CD4-positive, CD25-positive, alpha-beta regulatory T cell (primary cell): Measurements from ENCODE around the gene AQP7. TPM values are rescaled to one million over a fixed set of nuclear protein-coding genes. Genes with fewer than 3 reads are reported as not detected.
"Not testable (repeated sequence)": the region's sequence is repeated elsewhere in the genome, so short reads cannot be mapped to it uniquely, and the experiment has no call there.

Source experiments
- ATAC-seq, 2 donors: fragments of 150-1000 bp; cut with Tn5 transposase; one replicate each; pipeline ENCODE4 v1.10.0; 2021; ENCODE audit warnings: low read depth in 2 of 2, moderate number of reproducible peaks in 2 of 2, moderate library complexity in 1 of 2
- DNase-seq, 3 donors: peaks; one replicate each; pipeline versions ENCODE4 v3.0.0 to v3.0.0-alpha.2; 2012 to 2022; ENCODE audit warnings: mixed read lengths in 1 of 3
- H3K27ac ChIP-seq: one replicate; pipeline ENCODE4 v1.7.0; 2013; ENCODE audit warnings: mild to moderate bottlenecking, low read length; ENCODE audit not compliant: insufficient read depth, poor library complexity, severe bottlenecking
- H3K27me3 ChIP-seq: one replicate; pipeline ENCODE4 v1.7.0; 2013; ENCODE audit warnings: low read length; ENCODE audit not compliant: control insufficient read depth, insufficient read depth
- H3K36me3 ChIP-seq: one replicate; pipeline ENCODE4 v1.7.0; 2013; ENCODE audit warnings: mild to moderate bottlenecking, low read length, moderate library complexity; ENCODE audit not compliant: control insufficient read depth, insufficient read depth
- H3K4me1 ChIP-seq: 2 replicates; pipeline ENCODE4 v1.7.0; 2013; ENCODE audit warnings: mild to moderate bottlenecking, low read length; ENCODE audit not compliant: insufficient read depth, control insufficient read depth, poor library complexity, severe bottlenecking
- H3K4me3 ChIP-seq: one replicate; pipeline ENCODE4 v1.7.0; 2013; ENCODE audit warnings: low read depth, mild to moderate bottlenecking, low read length, moderate library complexity
- H3K9me3 ChIP-seq, 2 experiments: 1 replicate in 1 of 2; 2 replicates in 1 of 2; pipeline ENCODE4 v1.7.0; 2013; ENCODE audit warnings: low read length in 2 of 2, mild to moderate bottlenecking in 1 of 2, moderate library complexity in 1 of 2; ENCODE audit not compliant: control insufficient read depth in 2 of 2
- H3K27ac Mint-ChIP-seq, 3 donors: one replicate each; pipeline ENCODE4 v1.8.0; 2020 to 2022; ENCODE audit warnings: mild to moderate bottlenecking in 3 of 3, mixed read lengths in 3 of 3, moderate library complexity in 2 of 3
- H3K27me3 Mint-ChIP-seq: one replicate; pipeline ENCODE4 v1.8.0; 2022; ENCODE audit warnings: mild to moderate bottlenecking, mixed read lengths
- H3K36me3 Mint-ChIP-seq: one replicate; pipeline ENCODE4 v1.8.0; 2020; ENCODE audit warnings: mixed read lengths
- H3K4me1 Mint-ChIP-seq, 4 donors: one replicate each; pipeline ENCODE4 v1.8.0; 2020 to 2022; ENCODE audit warnings: mixed read lengths in 4 of 4, mild to moderate bottlenecking in 1 of 4
- H3K4me3 Mint-ChIP-seq, 4 donors: one replicate each; pipeline ENCODE4 v1.8.0; 2020 to 2022; ENCODE audit warnings: mild to moderate bottlenecking in 4 of 4, mixed read lengths in 4 of 4, moderate library complexity in 3 of 4
- H3K9me3 Mint-ChIP-seq, 7 donors: one replicate each; pipeline ENCODE4 v1.8.0; 2020 to 2022; ENCODE audit warnings: mixed read lengths in 7 of 7, mild to moderate bottlenecking in 3 of 7, moderate library complexity in 2 of 7
- polyA plus RNA-seq, 4 donors: library from polyadenylated mRNA; unstranded; fragments of 300-500 nt; fragmentation: Illumina TruSeq; gene quantifications; one replicate each; pipeline ENCODE4 v1.2.3, GENCODE V29; 2021
- total RNA-seq: library from RNA; stranded (reverse); gene quantifications from one replicate; pipeline ENCODE4 v1.2.3, GENCODE V29; 2022

AQP7 gene
- total and polyA plus RNA-seq, 5 donors from 2014 or later = 0.15 to 1.0 (median 0.45) TPM

DNA sequence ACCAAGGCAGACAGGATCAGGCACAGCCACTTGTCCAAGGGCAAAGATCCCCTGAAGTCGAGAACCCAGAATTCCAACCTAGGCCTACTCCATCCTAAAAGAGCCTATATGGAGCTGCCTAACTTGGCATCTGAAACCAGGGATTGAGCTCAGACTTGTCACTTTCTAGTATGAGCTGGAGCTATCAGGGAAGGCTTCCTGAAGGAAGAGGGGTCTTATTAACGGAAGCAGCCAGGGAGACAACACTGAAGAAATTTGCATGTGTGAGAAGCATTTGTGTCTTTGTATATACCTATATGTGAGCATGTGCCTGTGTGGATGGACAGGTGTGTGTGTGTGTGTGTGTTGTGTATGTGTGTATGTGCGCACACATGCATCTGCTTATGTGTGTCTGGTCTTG, 4.7 kb upstream of the AQP7 start:
- Mint-ChIP-seq H3K9me3 (no peaks in the 10 kb centered on the region), H3K27ac (no peak overlapping the region), H3K4me3 (no peak overlapping the region), H3K36me3 (no peaks in the 10 kb centered on the region), H3K4me1 (peaks cover 0 to 8% (median 0%) of the 10 kb centered on the region in 4 donors), H3K27me3 (peaks cover 9% of the 10 kb centered on the region)
- ATAC-seq (no peak), DNase-seq (no peak)
- Histone ChIP-seq H3K4me3 (no peak overlapping the region), H3K4me1 (no peaks in the 10 kb centered on the region), H3K27ac (no peak overlapping the region), H3K9me3 (no peaks in the 10 kb centered on the region), H3K27me3 (no peaks in the 10 kb centered on the region), H3K36me3 (no peaks in the 10 kb centered on the region)

DNA sequence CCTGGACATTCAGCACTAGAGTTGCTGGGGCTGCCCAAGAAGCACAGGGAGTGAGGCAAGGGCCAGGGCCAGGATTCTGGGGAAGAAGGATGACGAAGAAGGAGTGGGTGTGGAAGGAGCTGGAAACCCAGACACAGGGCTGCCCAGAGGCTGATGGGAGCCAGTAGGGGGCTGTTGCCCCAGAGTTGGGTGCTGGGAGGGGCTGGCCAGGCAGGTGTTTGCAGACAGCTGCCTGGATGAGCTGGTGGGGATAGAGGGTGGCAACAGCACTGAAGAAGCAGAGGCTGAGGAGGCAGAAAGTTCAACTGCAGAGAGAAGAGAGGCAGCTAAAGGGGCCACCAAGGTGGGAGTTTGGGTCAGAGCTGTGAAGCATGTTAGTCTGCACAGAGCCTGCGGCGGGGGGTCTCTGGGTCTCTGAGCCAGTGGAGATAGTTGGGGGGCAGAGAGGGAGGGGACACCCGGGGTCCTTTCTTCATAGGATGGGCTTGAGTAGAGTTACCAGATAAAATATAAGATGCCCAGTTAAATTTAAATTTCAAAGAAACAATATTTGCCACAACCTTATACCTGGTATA, 2.5 kb upstream of the AQP7 start:
- peaks cover 0 to 8% (median 0%) of the 10 kb centered on the region in 4 donors for H3K4me1 Mint-ChIP-seq
- no peaks in the 10 kb centered on the region for H3K27me3 ChIP-seq
- H3K4me3 Mint-ChIP-seq = no peak overlapping the region
- peaks cover 9% of the 10 kb centered on the region for H3K27me3 Mint-ChIP-seq
- no peaks in the 10 kb centered on the region for H3K9me3 Mint-ChIP-seq
- H3K4me1 ChIP-seq = no peaks in the 10 kb centered on the region
- no peaks in the 10 kb centered on the region for H3K9me3 ChIP-seq
- DNase-seq (no peak), ATAC-seq (no peak)
- H3K36me3 Mint-ChIP-seq = no peaks in the 10 kb centered on the region
- H3K27ac ChIP-seq = no peak overlapping the region
- H3K36me3 ChIP-seq = no peaks in the 10 kb centered on the region
- H3K27ac Mint-ChIP-seq = peak overlapping the region in 2 of 3 donors; percentile 68 to 84
- no peak overlapping the region for H3K4me3 ChIP-seq

DNA sequence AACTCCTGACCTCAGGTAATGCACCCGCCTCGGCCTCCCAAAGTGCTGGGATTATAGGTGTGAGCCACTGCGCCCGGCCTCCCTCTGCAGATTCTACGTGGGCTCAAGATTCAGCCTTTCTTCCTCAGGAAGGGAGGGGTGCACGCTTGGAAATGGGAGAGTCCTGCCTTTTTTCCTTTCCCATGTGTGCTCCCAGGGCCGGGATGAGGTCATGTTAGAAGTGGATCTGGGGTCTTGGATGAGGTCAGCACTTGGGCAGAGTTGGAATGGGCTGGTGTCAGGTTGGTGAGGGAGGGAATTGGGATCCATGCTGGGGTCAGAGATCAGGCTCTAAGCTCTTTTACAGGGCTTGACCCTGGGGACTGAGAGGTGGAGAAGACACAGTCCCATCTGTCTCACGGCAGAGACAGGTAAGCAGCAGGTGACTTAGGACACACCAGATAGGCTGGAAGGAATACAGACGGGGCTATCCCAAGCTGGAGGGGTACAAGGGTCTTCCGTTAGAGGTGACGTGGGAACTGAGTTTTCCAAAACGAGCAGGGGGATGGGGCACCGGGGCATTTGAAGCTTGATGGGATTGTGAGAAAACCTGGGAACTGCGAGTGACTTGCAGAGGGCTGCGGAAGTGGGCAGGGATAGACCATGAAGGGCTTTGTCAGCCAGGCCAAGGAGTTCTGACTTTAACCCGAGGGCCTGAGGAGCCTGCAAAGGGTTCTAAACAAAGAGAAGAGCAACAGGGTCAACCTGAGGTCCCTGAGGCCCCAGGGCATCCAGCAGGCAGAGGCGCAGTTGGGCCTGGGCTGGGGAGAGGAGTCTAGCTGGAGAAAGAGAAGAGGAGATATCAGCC, 1.8 kb upstream of the AQP7 start:
- Histone ChIP-seq H3K27ac (no peak overlapping the region), H3K4me1 (no peaks in the 10 kb centered on the region), H3K27me3 (no peaks in the 10 kb centered on the region), H3K9me3 (no peaks in the 10 kb centered on the region), H3K4me3 (no peak overlapping the region), H3K36me3 (no peaks in the 10 kb centered on the region)
- H3K27ac Mint-ChIP-seq = peak overlapping the region in 2 of 3 donors; percentile 68 to 84
- no peaks in the 10 kb centered on the region for H3K9me3 Mint-ChIP-seq
- DNase-seq (no peak), ATAC-seq (no peak)
- H3K36me3 Mint-ChIP-seq = no peaks in the 10 kb centered on the region
- no peak overlapping the region for H3K4me3 Mint-ChIP-seq
- peaks cover 0 to 8% (median 0%) of the 10 kb centered on the region in 4 donors for H3K4me1 Mint-ChIP-seq
- H3K27me3 Mint-ChIP-seq = peaks cover 9% of the 10 kb centered on the region

DNA sequence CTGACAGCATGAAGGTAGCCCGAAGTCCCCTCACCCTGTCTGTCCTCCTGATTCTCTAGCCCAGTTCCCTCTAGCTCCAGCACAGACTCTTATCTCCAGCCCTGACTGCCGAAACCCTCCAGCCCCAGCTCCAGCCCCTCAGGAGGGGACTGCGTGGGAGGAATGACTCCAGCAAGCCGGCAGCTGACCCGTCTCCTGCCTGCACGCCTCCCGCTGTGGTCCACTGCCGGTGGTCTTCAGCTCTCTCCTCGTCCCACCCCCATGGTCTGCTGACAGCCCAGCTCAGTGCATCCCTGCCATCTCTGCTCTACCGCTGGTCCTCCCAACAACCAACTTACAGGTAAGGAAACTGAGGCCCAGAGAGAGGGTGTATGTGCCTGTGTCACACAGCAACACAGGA, 559 bp downstream of the AQP7 start:
- H3K9me3 Mint-ChIP-seq, H3K4me1 Mint-ChIP-seq, H3K4me3 Mint-ChIP-seq, H3K36me3 ChIP-seq, H3K4me3 ChIP-seq, DNase-seq, ATAC-seq, H3K27me3 Mint-ChIP-seq, H3K4me1 ChIP-seq, H3K36me3 Mint-ChIP-seq, H3K27me3 ChIP-seq, H3K27ac ChIP-seq, H3K9me3 ChIP-seq: not testable (repeated sequence)
- H3K27ac Mint-ChIP-seq = peak overlapping the region in 1 of 3 donors; percentile 57

DNA sequence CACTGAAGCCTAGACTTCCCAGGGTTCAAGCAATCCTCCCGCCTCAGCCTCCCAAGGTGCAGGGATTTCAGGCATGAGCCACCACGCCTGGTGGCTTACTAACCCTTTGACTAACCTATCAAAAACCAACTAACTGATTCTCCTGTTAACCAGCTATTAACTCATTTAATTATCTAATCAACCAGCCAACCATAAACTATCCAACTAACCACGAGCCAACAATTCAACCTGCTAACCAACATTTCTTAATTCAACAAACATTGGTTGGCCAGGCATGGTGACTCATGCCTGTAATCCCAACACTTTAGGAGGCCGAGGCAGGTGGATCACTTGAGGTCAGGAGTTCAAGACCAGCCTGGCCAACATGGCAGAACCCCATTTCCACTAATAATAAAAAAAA, 3.3 kb downstream of the AQP7 start:
- not testable (repeated sequence) for H3K27me3 Mint-ChIP-seq, H3K4me3 Mint-ChIP-seq, ATAC-seq, H3K4me1 Mint-ChIP-seq, H3K36me3 ChIP-seq, H3K36me3 Mint-ChIP-seq, H3K4me3 ChIP-seq, DNase-seq, H3K9me3 Mint-ChIP-seq, H3K9me3 ChIP-seq, H3K4me1 ChIP-seq, H3K27me3 ChIP-seq, H3K27ac ChIP-seq
- peak overlapping the region in 1 of 3 donors; percentile 90 for H3K27ac Mint-ChIP-seq

DNA sequence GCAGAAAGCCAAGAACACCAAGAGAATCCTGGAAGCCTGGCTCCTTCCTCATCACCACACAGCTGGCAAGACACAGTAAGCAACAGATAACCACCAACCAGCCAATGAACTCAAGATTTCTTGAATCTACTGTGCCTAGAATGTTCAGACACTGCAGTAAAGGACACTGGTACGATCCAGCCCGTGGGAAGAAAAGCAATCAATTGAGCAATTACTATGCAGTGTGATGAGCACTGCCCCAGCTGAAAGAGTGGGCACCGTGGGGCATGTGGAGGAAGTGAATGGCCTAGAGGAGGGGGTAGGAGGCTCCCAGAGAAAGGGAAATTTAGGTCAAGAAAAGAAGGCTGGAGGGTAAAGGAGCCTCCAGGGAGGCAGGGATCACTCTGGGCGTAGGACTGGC, 4.6 kb downstream of the AQP7 start:
- not testable (repeated sequence) for H3K4me3 Mint-ChIP-seq, H3K36me3 Mint-ChIP-seq, H3K27me3 ChIP-seq, H3K9me3 ChIP-seq, ATAC-seq, H3K4me3 ChIP-seq, H3K27ac ChIP-seq, H3K36me3 ChIP-seq, DNase-seq, H3K4me1 Mint-ChIP-seq, H3K9me3 Mint-ChIP-seq, H3K4me1 ChIP-seq
- Mint-ChIP-seq H3K27ac (peak overlapping the region in 1 of 3 donors; percentile 38), H3K27me3 (peaks cover 11% of the 10 kb centered on the region)

DNA sequence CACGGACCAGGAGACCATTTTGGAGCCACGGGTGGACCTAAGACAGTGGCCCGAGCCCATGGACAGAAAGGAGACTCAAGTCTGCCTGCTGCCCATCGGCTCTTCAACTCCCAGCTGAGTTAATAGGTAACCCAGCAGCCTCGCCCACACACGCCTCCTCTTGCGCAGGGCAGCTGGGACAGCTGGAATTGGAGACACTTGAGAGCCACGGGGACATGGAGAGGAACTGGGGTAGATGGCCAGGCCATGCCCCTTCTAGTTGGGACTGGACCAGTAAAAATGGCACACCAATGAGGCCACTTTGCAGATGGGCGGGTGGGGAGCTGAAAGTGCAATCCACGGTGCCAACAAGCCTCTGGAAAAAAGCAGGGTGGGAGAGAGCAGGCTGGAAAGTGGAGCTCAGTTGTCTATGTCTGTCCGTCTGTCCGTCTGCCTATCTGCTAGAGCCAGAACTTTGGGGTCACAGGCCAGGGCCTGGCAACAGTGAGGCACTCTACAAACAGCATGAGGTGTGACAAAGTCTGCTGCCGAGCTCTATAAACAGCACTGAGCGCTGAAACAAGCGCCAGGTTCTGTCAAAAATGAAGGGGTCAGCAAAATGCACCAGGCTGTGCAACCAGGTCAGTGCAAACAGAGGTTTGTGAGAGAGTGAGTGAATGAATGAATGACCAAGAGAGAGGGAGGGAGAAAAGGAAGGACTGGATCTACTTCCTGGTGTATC, 7.0 kb downstream of the AQP7 start:
- H3K4me3 Mint-ChIP-seq, H3K27me3 ChIP-seq, H3K9me3 ChIP-seq, H3K36me3 Mint-ChIP-seq, H3K27ac ChIP-seq, H3K4me1 ChIP-seq, H3K36me3 ChIP-seq, ATAC-seq, H3K4me1 Mint-ChIP-seq, DNase-seq, H3K27ac Mint-ChIP-seq, H3K4me3 ChIP-seq, H3K9me3 Mint-ChIP-seq: not testable (repeated sequence)
- H3K27me3 Mint-ChIP-seq = peaks cover 11% of the 10 kb centered on the region
